HG03520 (cell line): Measurements from ENCODE around the gene ZNF710.
A peak's percentile ranks its signal among the peaks of the same experiment; 100 is the strongest.
"Not testable (repeated sequence)": the region's sequence is repeated elsewhere in the genome, so short reads cannot be mapped to it uniquely, and the experiment has no call there.

Experiments used
- ATAC-seq: cut with Tn5 transposase; IDR thresholded peaks from one replicate; pipeline ENCODE4 v1.9.1; 2021; ENCODE audit warnings: mild to moderate bottlenecking, moderate library complexity; ENCODE audit not compliant: unreplicated experiment

Gene ZNF710

DNA sequence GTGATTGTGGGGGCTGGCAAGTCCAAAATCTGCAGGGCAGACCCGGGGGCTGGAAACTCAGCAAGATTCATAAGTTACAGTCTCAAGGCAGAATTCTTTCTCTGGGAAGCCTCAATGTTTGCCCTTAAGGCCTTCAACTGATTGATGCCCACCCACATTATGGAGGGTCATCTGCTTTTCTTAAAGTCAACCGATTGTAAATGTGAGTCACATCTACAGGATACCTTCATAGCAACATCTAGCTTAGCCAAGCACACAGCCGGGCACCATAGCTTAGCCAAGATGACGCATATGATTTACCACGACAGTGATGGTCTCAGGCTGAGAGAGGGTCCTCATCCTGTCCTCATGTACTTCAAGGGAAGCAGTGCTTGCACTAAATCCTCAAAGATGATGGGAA, 57.7 kb downstream of the ZNF710 start:
- no peak for ATAC-seq

DNA sequence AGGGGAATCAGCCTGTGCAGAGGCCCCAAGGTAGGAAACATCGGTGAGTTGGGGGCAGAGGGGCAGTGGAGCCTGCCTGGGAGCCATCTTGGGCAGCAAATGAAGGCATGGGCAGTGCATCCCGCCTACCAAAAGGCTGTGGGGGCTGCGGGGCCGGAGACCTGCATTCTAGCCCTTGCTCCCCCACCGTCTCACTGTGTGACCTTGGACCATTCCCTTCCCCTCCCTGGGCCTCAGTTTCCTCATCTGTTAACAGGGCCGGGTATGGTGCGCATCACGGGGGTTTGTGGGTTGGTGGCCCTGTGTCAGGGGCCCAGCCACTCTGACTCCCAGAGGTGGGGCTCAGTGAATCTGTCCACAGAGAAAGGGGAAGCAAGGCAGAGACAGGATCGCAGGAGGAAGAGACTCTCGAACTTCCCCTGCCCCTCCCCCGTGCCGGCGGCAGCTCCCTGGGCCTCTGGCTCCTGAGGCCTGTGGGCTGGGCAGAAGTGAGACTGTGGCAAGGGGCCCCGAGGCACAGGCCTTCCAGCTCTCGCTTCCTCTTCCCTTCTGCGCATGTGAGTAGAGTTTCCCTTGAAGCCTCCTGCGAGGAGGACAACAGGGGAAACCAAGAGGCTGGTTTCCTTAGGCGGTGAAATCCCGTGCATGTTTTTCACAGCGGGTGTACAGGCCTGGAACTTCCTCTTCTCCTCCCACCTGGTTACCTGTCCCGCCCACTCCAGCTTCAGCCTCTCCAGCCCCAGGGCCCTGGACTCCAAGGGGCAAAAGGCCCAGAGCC, 58.3 kb downstream of the ZNF710 start:
- ATAC-seq: peak; percentile 82

DNA sequence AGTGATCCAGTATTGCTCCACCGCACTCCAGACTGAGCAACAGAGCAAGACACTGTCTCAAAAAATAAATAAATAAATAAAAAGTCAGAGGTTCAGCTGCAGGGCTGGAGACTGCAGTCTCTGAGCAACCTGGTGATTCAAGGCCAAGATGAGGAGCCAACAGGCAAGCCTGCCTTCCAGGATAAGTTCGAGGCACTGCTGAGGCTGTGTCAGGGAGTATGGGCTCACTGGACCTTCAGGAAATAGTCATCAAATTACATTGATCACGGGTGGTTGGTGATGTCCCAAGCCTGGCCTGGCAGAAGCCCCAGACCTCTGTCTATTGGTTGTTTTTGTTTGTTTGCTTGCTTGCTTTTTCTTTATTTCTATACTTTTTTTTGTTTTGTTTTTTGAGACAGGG, 59.7 kb downstream of the ZNF710 start:
- no peak for ATAC-seq

DNA sequence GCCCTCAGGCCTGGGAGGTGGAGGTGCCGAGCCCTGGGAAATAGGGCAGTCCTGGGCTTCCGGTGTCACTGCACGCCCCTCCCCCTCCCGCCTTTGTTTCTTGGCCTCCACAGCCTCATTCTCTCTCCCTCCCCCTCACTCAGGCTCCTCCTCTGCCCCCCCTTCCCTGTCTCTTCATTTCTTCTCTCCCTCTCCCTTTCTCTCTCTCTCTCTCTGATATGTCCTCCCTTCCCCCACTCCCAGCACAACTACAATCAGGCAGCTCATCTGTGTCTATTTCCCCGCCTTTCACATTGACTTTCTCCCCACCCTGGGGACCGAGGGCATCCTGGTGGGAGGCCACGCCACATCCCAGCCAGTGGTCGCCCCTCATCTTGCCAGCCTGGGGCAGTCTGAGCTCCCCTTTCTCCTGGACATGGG, 60.9 kb downstream of the ZNF710 start:
- no peak for ATAC-seq

DNA sequence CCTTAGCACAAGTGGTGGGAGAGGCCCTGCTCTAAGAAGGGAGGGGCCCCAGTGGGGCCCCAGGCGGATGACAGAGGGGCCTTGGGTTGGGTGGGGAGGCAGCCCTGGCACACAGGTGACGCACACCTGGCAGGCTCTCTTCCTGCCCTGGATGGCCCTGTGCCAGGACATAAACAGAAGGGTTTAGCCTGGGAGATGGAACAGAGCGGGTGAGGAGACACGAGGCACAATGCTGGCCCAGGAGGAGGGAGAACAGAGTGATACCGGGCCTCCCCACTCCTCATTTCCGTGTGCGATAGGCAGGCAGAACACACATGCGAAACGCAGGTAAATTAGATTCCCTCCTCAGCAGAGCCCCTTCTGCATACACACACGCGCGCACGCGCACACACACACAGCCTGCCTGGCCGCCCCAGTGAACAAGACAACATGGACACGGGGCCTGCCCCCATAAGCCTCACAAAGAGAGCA, 61.4 kb downstream of the ZNF710 start:
- ATAC-seq: no peak

DNA sequence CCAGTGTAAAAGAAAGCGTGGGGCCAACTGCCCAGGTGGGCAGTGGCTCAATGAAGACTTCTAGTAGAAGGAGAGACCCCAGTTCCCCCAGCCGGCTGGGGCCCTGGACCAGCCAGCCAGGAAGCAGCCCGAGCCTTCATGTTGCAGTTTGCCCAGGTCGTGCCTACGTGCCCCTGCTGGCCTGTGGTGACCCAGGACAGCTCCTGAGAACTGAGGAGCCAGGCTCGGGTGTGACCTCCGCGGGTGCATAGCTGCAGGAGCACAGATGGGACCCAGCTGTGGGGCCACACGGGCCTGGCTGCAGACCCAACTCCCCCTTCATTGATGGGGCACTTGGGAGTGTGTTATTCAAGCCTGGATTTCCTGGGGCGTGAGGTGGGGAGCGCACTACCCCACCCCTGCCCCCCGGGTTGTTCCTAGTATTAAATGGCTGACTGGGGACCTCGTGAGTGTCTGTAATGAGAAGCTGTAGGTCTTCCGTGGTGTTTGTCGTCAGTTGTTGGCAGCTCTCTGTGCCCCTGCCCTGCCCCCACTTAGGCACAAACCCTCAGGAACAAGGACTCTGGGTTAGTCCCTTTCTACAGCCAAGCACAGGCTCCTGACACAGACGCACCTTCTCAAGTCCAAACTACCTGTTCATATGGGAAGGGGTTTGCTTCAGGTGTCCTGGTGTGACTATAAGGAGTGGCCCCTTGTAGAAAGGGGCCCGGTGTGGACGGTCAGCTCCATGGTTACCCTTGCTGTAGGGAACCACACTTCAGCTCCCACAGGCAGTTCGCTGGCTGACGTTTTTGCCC, 62.0 kb downstream of the ZNF710 start:
- no peak for ATAC-seq

DNA sequence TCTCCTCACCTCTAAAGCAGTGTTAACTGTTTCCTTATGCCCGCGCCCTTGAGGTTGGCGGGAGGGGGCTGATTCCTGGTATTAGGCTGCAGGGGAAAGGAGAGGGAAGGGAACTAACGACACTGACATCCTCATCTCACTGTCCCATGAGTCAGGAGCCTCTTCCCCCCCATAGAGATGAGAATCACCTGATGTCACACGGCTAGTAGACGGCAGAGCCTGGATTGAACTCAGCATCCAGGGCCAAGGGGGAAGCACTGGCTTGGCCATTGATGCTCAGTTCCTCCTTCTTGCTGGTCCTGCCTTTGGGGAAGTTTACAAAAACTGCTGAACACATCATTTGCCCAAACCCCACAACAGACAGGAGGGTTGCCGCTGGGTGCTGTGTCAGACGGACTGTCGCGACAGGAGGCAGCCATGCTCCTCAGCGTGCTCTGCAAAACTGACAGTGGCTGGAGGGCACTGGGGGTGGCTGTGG, 62.7 kb downstream of the ZNF710 start:
- no peak for ATAC-seq

DNA sequence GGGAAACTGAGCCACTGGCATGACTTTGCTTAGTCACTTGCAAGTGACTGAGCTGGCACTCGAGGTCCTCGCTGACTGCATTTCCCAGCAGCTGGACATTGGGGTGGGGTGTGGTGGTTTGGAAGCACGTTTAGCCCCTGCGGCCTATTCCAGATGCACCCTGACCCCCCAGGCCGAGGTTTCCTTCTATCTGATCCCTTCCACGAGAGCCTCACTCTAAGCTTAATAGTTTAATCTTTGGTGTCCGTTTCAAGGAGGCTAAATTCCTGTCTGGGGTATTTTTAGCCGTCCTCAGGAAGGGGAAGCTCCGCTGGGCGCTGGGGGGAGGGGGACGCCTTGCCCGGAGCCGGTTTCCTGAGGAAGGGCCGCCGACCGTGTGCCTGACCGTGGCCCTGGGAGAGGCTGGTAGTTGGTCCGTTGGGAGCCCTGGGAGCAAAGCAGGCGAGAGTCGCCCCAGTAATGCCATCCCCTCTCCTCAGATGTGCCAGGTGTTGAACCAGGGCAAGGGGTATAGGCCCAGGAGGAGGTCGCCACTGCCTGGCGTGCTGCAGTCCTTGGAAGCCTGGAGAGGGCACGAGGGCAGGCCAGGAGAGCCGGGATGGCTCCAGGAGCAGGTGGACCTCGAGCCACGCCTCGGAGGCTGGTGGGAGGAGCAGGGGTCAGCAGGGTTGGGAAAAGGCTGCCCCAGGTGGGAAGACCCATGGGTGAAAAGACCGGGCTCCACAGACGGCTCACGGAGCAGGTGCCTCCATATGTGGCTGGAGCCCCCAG, 64.0 kb downstream of the ZNF710 start:
- no peak for ATAC-seq

DNA sequence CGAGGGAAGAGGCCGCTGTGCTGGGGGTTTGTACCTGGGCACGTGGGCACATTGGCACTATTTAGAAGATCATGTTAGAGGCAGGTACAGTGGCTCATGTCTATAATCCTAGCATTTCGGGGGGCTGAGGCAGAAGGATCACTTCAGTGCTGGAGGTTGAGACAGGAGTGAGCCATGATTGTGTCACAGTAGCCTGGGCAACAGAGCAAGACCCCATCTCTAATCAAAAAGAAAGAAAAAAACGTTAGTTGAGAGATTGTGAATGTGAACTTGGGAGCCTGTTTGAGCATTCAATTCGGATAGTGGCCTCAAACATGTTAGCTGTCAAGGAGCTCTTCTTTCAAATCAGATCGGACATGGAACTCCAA, 64.5 kb downstream of the ZNF710 start:
- ATAC-seq: no peak

DNA sequence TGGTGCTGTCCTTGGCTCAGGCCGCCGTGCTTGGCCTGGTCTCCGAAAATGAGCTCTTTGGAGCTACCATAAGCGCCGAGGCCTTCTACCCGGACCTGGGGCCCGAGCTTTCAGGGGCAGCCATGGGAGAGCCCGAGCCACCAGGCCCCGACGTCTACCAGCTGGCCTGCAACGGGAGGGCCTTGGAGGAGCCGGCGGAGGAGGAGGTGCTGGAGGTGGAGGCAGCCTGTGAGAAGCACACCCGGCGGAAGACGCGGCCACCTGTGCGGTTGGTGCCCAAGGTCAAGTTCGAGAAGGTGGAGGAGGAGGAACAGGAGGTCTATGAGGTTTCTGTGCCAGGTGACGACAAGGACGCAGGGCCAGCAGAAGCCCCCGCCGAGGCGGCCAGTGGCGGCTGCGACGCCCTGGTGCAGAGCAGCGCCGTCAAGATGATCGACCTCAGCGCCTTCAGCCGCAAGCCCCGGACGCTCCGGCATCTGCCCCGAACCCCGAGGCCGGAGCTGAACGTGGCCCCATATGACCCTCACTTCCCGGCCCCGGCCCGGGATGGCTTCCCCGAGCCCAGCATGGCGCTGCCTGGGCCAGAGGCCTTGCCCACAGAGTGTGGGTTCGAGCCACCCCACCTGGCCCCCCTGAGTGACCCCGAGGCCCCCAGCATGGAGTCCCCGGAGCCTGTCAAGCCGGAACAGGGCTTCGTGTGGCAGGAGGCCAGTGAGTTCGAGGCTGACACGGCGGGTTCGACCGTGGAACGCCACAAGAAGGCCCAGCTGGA, 66.2 kb downstream of the ZNF710 start:
- ATAC-seq: no peak

DNA sequence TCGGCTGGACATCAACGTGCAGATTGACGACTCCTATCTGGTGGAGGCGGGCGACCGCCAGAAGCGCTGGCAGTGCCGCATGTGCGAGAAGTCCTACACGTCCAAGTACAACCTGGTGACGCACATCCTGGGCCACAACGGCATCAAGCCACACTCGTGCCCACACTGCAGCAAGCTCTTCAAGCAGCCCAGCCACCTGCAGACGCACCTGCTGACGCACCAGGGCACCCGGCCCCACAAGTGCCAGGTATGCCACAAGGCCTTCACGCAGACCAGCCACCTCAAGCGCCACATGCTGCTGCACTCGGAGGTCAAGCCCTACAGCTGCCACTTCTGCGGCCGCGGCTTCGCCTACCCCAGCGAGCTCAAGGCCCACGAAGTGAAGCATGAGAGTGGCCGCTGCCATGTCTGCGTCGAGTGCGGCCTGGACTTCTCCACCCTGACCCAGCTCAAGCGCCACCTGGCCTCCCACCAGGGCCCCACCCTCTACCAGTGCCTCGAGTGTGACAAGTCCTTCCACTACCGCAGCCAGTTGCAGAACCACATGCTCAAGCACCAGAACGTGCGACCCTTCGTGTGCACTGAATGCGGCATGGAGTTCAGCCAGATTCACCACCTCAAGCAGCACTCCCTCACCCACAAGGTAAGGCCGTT, 67.0 kb downstream of the ZNF710 start:
- ATAC-seq: no peak

DNA sequence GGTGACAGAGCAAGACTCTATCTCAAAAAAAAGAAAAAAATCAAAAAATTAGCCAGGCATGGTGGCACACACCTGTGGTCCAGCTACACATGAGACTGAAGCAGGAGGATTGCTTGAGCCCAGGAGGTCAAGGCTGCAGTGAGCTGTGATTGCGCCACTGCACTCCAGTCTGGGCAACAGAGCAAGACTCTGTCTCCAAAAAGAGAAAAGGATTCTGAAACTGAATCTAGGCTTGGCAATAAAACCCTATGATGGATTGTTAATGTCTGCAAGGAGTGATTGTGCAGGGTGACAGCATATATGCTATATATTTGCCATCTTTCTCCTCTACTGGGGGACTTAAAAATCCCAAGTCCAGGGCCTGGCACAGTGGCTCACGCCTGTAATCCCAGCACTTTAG, 69.5 kb downstream of the ZNF710 start:
- not testable (repeated sequence) for ATAC-seq

DNA sequence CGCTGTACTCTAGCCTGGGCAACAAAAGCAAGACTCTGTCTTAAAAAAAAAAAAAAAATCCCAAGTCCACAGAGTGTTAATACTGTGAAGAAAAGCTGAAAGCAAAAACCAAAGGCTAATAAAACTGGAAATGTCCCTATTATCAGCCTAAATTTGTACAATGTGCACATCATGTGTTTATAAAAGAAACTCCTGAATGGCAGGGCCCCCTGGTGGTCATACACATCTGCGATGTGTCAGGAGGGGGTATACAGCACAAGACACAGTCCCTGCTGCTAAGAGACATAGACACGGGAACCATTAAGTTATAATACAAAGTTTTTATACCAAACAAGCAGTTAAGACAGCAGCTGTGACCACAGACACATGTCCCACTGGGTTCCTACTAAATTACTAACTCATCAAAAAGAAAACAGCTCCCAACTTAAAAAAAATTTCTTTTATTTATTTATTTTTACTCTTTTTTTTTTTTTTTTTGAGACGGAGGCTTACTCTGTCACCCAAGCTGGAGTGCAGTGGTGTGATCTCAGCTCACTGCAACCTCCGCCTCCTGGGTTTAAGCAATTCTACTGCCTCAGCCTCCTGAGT, 70.2 kb downstream of the ZNF710 start:
- ATAC-seq: no peak

DNA sequence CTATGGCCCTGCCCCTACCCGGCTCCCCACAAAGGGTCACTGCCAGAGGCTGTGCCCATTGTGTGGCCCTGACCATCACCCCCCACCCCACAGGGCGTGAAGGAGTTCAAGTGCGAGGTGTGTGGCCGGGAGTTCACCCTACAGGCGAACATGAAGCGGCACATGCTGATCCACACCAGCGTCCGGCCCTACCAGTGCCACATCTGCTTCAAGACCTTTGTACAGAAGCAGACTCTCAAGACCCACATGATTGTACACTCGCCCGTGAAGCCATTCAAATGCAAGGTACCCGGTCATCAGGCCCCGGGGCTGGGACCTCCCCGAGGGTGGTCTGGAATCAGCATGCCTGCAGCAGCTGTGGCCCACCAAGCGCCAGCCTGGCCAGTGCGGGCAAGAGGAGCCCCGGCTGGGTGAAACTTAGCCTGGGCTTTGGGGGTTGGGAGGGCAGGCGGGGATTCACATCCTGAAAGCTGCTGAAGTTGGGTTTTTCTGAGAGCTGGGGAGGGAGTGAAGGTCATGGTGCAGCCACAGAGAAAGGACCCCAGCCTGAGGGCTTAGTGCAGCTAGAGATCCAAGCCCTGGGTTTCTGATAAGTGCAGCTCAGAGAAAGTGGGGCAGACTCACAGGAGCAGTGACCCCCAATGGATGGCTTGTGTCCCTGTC, 72.0 kb downstream of the ZNF710 start:
- ATAC-seq: no peak

DNA sequence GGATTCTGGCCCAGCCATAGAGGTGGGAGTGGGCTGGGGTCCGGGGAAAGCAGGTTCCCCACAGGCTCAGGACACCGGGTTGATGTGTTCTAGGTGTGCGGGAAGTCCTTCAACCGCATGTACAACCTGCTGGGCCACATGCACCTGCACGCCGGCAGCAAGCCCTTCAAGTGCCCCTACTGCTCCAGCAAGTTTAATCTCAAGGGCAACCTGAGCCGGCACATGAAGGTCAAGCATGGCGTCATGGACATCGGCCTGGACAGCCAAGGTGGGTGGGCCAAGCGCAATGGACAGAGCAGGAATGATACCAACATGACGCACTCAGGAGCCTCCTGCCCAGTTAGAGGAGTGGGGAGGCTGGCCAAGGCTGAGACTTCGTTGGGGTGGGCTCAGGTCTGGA, 72.9 kb downstream of the ZNF710 start:
- ATAC-seq: no peak

DNA sequence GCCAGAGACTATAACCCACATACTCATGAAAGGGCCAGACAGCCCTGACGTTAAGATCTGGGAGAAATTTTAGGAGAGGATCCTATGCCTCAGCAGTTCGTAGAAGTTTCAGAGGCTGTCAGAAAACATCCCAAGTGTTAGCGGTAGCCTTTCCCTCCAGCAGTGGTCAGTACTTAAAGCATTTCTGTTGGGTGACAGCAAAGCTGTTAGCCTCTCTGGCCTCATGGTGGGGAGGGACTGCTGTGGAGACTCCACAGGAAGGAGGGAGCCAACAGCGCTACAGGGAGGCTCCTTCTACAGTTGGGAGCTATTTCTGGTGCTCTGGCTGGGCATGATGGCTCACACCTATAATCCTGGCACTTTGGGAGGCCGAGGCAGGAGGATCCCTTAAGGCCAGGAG, 73.8 kb downstream of the ZNF710 start:
- no peak for ATAC-seq

DNA sequence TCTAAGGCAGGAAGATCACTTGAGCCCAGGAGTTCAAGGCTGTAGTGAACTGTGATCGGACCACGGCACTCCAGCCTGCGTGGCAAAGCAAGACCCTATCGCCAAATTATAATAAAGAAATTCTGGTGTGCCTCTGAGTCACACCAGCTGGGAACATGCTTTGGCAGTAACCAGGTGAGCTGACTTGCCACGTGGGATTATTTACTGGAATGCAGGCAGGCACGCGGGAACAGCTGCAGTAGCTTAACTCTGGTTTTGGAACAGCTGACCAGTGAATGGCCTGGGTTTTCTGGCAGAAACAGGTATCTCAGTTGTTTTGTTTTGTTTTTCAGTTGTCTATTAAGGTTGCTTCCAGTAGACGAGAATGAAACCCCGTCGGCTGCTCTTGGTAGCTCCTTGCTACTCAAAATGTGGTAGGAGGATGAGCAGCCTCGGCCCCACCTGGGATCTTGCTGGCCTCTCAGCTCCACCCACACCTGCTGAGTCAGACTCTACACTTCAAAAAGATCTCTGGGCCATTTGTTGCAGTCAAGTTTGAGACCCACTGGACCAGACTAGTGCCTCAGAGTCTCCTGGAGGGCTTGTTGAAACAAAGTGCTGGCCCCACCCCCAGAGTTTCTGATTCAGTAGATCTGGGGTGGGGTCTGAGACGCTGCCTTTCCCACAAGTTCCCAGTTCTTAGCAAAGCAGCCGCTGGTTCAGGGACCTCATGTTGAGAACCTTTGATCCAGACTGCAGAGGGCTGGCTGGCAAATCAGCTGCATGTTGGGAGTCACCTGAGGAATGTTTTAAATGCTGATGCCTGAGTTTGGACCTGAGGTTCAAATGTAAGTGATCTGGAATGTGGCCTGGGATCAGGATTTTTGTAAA, 74.5 kb downstream of the ZNF710 start:
- ATAC-seq: no peak

DNA sequence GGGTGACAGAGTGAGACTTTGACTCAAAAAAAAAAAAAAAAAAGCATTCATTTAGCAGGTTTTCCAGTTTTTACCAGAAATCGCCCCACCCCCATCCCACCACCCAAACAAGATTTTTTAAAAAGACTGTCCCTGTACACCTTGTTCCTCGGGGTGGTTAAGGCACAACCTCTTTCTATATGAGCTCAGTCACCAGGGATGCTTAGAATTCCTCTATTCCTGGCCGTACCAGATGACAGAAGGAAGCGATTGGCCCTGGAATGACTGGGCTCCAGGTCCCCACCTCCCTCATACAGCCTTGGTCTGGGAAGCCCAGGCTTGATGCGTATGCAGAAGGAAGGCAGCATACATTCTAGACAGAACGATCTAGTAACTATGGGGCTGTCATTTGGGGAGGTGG, 75.6 kb downstream of the ZNF710 start:
- ATAC-seq: no peak
